CD14-positive monocyte (primary cell): ENCODE data around the gene WSB2. TPM values are rescaled to one million over a fixed set of nuclear protein-coding genes. Genes with fewer than 3 reads are reported as not detected.

Experiments
- DNase-seq, 3 donors: peaks; one replicate each; pipeline ENCODE4 v3.0.0-alpha.2; 2011 to 2022
- H2AFZ ChIP-seq: 2 replicates; pipeline ENCODE4 v1.6.0; 2012; ENCODE audit warnings: mild to moderate bottlenecking, low read depth, low read length, inconsistent platforms; ENCODE audit not compliant: insufficient read depth, poor library complexity, severe bottlenecking
- H3K27ac ChIP-seq, 2 donors: 1 replicate in 1 of 2; 2 replicates in 1 of 2; pipeline ENCODE4 v1.5.1; 2012 to 2013; ENCODE audit warnings: low read length in 2 of 2, control low read depth in 1 of 2, inconsistent platforms in 1 of 2, low read depth in 1 of 2, mild to moderate bottlenecking in 1 of 2
- H3K27me3 ChIP-seq, 2 donors: one replicate each; pipeline versions ENCODE4 v1.6.0 to v1.6.1; 2011 to 2013; ENCODE audit warnings: low read length in 2 of 2; ENCODE audit not compliant: control insufficient read depth in 2 of 2, insufficient read depth in 2 of 2
- H3K36me3 ChIP-seq, 2 donors: replicated peaks in 1 of 2; 1 replicate in 1 of 2; 2 replicates in 1 of 2; pipeline versions ENCODE4 v1.5.1 to v1.6.1; 2012 to 2013; ENCODE audit warnings: low read length in 2 of 2, control low read depth in 1 of 2, inconsistent platforms in 1 of 2, mild to moderate bottlenecking in 1 of 2; ENCODE audit not compliant: insufficient read depth in 2 of 2, control insufficient read depth in 1 of 2
- H3K4me1 ChIP-seq, 2 donors: 1 replicate in 1 of 2; 2 replicates in 1 of 2; pipeline versions ENCODE4 v1.5.1 to v1.6.1; 2012 to 2013; ENCODE audit warnings: low read length in 2 of 2, control low read depth in 1 of 2, inconsistent platforms in 1 of 2, mild to moderate bottlenecking in 1 of 2, moderate library complexity in 1 of 2; ENCODE audit not compliant: insufficient read depth in 2 of 2, control insufficient read depth in 1 of 2
- H3K4me2 ChIP-seq: replicated peaks from 2 replicates; pipeline ENCODE3; 2012; ENCODE audit warnings: low read length, moderate library complexity, mild to moderate bottlenecking; ENCODE audit not compliant: poor library complexity, severe bottlenecking; ENCODE audit errors: extremely low read depth
- H3K4me3 ChIP-seq, 3 experiments: fragments of 200-600 bp in 1 of 3; sonication (generic) in 1 of 3; replicated peaks in 1 of 3; 1 replicate in 2 of 3; 2 replicates in 1 of 3; pipeline ENCODE4 v1.5.1; 2011 to 2013; ENCODE audit warnings: low read length in 3 of 3, mild to moderate bottlenecking in 3 of 3, control low read depth in 2 of 3, low read depth in 2 of 3, inconsistent platforms in 1 of 3, moderate library complexity in 1 of 3
- H3K79me2 ChIP-seq: 2 replicates; pipeline ENCODE4 v1.6.0; 2012; ENCODE audit warnings: mild to moderate bottlenecking, control low read depth, inconsistent platforms, low read length, moderate library complexity; ENCODE audit not compliant: insufficient read depth
- H3K9ac ChIP-seq: 2 replicates; pipeline ENCODE4 v1.6.0; 2017; ENCODE audit warnings: low read length, mild to moderate bottlenecking; ENCODE audit not compliant: insufficient read depth, poor library complexity, severe bottlenecking
- H3K9me3 ChIP-seq, 2 donors: replicated peaks in 1 of 2; 1 replicate in 1 of 2; 2 replicates in 1 of 2; pipeline versions ENCODE4 v1.5.1 to v1.6.1; 2012 to 2013; ENCODE audit warnings: low read length in 2 of 2, control low read depth in 1 of 2; ENCODE audit not compliant: control insufficient read depth in 1 of 2, insufficient read depth in 1 of 2
- H4K20me1 ChIP-seq: 2 replicates; pipeline ENCODE4 v1.6.0; 2012; ENCODE audit warnings: mild to moderate bottlenecking, low read length, control low read depth, moderate library complexity; ENCODE audit not compliant: insufficient read depth
- H3K27ac Mint-ChIP-seq, 7 donors: one replicate each; pipeline ENCODE4 v1.8.0; 2020; ENCODE audit warnings: mild to moderate bottlenecking in 7 of 7, mixed read lengths in 7 of 7, moderate library complexity in 6 of 7, inconsistent platforms in 2 of 7
- H3K27me3 Mint-ChIP-seq, 3 donors: one replicate each; pipeline ENCODE4 v1.8.0; 2021 to 2022; ENCODE audit warnings: low read depth in 3 of 3, mild to moderate bottlenecking in 3 of 3, mixed read lengths in 3 of 3, moderate library complexity in 3 of 3, inconsistent platforms in 1 of 3
- H3K36me3 Mint-ChIP-seq, 2 donors: one replicate each; pipeline ENCODE4 v1.8.0; 2020; ENCODE audit warnings: mixed read lengths in 2 of 2, inconsistent platforms in 1 of 2, mild to moderate bottlenecking in 1 of 2
- H3K4me1 Mint-ChIP-seq: one replicate; pipeline ENCODE4 v1.8.0; 2020; ENCODE audit warnings: mild to moderate bottlenecking, mixed read lengths
- H3K4me3 Mint-ChIP-seq, 2 donors: one replicate each; pipeline ENCODE4 v1.8.0; 2020; ENCODE audit warnings: mild to moderate bottlenecking in 2 of 2, mixed read lengths in 2 of 2, moderate library complexity in 1 of 2
- H3K9me3 Mint-ChIP-seq, 7 donors: one replicate each; pipeline ENCODE4 v1.8.0; 2020 to 2022; ENCODE audit warnings: mixed read lengths in 7 of 7, mild to moderate bottlenecking in 6 of 7, moderate library complexity in 6 of 7, inconsistent platforms in 2 of 7
- CTCF ChIP-seq: fragments of 200-600 bp; IDR thresholded peaks from one replicate; pipeline ENCODE4 v1.8.0; 2022; ENCODE audit warnings: antibody characterized with exemption, mild to moderate bottlenecking
- WGBS: methylation state at CpG from one replicate; pipeline ENCODE4 v1.1.5; 2013; ENCODE audit warnings: missing lambda C conversion rate; ENCODE audit not compliant: insufficient coverage; 5-methylcytosine and 5-hydroxymethylcytosine counted together
- intact Hi-C, 2 donors: fragments of 100-400 bp; cut with micrococcal nuclease; formaldehyde crosslinking; loops; one replicate each; pipeline versions ENCODE4 v1.15.0 to v1.15.1; 2023
- polyA plus RNA-seq, 3 donors: library from polyadenylated mRNA; depleted of rRNA in 1 of 3; unstranded in 2 of 3; stranded (reverse) in 1 of 3; fragments of 300-500 nt in 2 of 3; fragments of >200 nt in 1 of 3; fragmentation: Illumina TruSeq in 2 of 3; gene quantifications; 1 replicate in 2 of 3; 2 replicates in 1 of 3; pipeline ENCODE4 v1.2.3, GENCODE V29; 2012 to 2021

Gene WSB2
- polyA plus RNA-seq, 3 donors = 25.4 to 36.3 (median 25.8) TPM

DNA sequence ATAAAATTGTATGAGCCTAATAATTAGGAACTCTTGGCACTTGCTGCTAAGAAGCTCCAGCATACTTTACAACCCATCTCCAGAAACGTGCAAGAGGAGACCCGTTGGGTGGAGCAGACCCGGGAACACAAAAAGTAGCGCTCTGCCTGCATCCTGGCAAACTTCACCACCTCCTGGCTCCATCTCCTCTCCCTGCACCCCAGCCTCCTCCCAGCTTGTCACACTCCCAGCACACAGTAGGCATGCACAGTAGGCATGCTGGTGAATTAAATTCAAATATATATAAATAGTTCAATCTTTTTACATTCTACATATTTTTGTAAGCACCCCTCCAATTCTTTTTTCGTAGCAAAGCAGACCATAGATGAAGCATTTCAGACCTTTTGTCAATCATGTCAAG lies 41.6 kb upstream of the WSB2 start:
- peak overlapping the region; percentile 92 for H2AFZ ChIP-seq
- no peak for TF ChIP-seq CTCF

GRCh38 chr12:118102070-118102469 lies 41.1 kb upstream of the WSB2 start:
- Histone ChIP-seq H3K9ac (no peak overlapping the region), H3K9me3 (no peaks in the 10 kb centered on the region), H2AFZ (no peak overlapping the region), H3K36me3 (no peaks in the 10 kb centered on the region), H3K79me2 (no peaks in the 10 kb centered on the region), H3K4me2 (no peak overlapping the region), H3K27me3 (peaks cover 0 to 4% of the 10 kb centered on the region in 2 donors), H3K27ac (no peak overlapping the region), H3K4me3 (no peak overlapping the region), H3K4me1 (peaks cover 11 to 14% of the 10 kb centered on the region in 2 donors), H4K20me1 (no peaks in the 10 kb centered on the region)
- intact Hi-C loops = no loop called here
- no peak for TF ChIP-seq CTCF
- WGBS = 97% methylated on average over 5 of the region's 6 CpGs
- no peak for DNase-seq
- H3K4me3 Mint-ChIP-seq = no peak overlapping the region
- H3K4me1 Mint-ChIP-seq = peaks cover 12% of the 10 kb centered on the region
- no peak overlapping the region for H3K27ac Mint-ChIP-seq
- H3K27me3 Mint-ChIP-seq = peaks cover 7 to 13% (median 12%) of the 10 kb centered on the region in 3 donors
- H3K36me3 Mint-ChIP-seq = peaks cover 0 to under 1% of the 10 kb centered on the region in 2 donors
- no peaks in the 10 kb centered on the region for H3K9me3 Mint-ChIP-seq

More for the DNA sequence above, 41.6 kb upstream of the WSB2 start:
- Mint-ChIP-seq H3K9me3 (no peaks in the 10 kb centered on the region), H3K27ac (peak overlapping the region in 1 of 7 donors; percentile 26), H3K27me3 (peaks cover 7 to 13% (median 12%) of the 10 kb centered on the region in 3 donors), H3K4me1 (peaks cover 12% of the 10 kb centered on the region), H3K4me3 (peak overlapping the region; percentile 86 to 94), H3K36me3 (no peaks in the 10 kb centered on the region)
- H3K27me3 ChIP-seq = peaks cover 0 to 4% of the 10 kb centered on the region in 2 donors
- peak overlapping the region; percentile 97 for H3K4me2 ChIP-seq
- peak overlapping the region in 2 of 3 experiments; percentile 68 to 88 for H3K4me3 ChIP-seq
- H3K9me3 ChIP-seq = no peaks in the 10 kb centered on the region
- peaks cover 11 to 14% of the 10 kb centered on the region in 2 donors for H3K4me1 ChIP-seq
- no peaks in the 10 kb centered on the region for H4K20me1 ChIP-seq
- H3K36me3 ChIP-seq = no peaks in the 10 kb centered on the region
- intact Hi-C loops = no loop called here
- no peak overlapping the region for H3K9ac ChIP-seq
- DNase-seq = no peak
- 81% methylated on average over 3 of the region's 5 CpGs for WGBS
- no peaks in the 10 kb centered on the region for H3K79me2 ChIP-seq
- H3K27ac ChIP-seq = no peak overlapping the region
